ENCODE measurements around the gene ACVR1B. TPM values are rescaled to one million over a fixed set of nuclear protein-coding genes. Genes with fewer than 3 reads are reported as not detected.
A peak's percentile ranks its signal among the peaks of the same experiment; 100 is the strongest.

The ACVR1B gene
- total and polyA plus RNA-seq, 2 of the 8 experiments (the other 6 are each of a cell fraction or from before 2014, with no cell fraction given), result 16.0 to 19.2 TPM

- no peaks in the 10 kb centered on the region for H3K79me2 ChIP-seq (ENCODE audit: control insufficient read depth in 1 of 2, insufficient read depth in 2 of 2, low read length in 2 of 2)
- H4K8ac ChIP-seq (ENCODE audit: extremely low read depth, insufficient read depth, low read length), result no peak overlapping the region
- no peak overlapping the region for H3K27ac ChIP-seq (ENCODE audit: low read depth, low read length)
- no peaks in the 10 kb centered on the region; the same call in 1 of the 2 replicates for H3K23me2 ChIP-seq (ENCODE audit: low read depth, low read length)
- H3K79me1 ChIP-seq (ENCODE audit: low read depth, low read length), result no peaks in the 10 kb centered on the region
- H3K9me3 ChIP-seq (ENCODE audit: insufficient read depth in 2 of 2, low read depth in 1 of 2, low read length in 1 of 2), result no peaks in the 10 kb centered on the region
- ChIA-PET POLR2A (ENCODE audit: partially characterized antibody) (no interaction called here), CTCF (ENCODE audit: partially characterized antibody) (interaction anchor here (0.7 to 12.9 kb wide), 19 partner anchors 8 to 233 kb away, joined by 3 to 234 read pairs (median 5); partner anchors contain the start of genes ACVR1B, ACVRL1 and ATG101)
- no peak overlapping the region for H3K4me3 ChIP-seq (ENCODE audit: extremely low read depth in 1 of 4, insufficient read depth in 2 of 4, low read depth in 3 of 4, low read length in 4 of 4)
- H3K4me2 ChIP-seq (ENCODE audit: insufficient read depth in 1 of 2, low read depth in 2 of 2, low read length in 2 of 2), result no peak overlapping the region
- H3K23ac ChIP-seq (ENCODE audit: insufficient read length), result no peak overlapping the region
- no peaks in the 10 kb centered on the region for H4K20me1 ChIP-seq (replicated peaks in 1 of 2; ENCODE audit: control insufficient read depth in 1 of 2, insufficient read depth in 2 of 2, low read length in 2 of 2)
- H3K14ac ChIP-seq (ENCODE audit: insufficient read length), result no peak overlapping the region
- TF ChIP-seq BACH1 (IDR thresholded peaks at IDR 0.05; ENCODE audit: low read length), result no peak
- no peak for TF ChIP-seq JUND (IDR thresholded peaks at IDR 0.05; ENCODE audit: low read length)
- TF ChIP-seq FOSL1 (IDR thresholded peaks at IDR 0.05; ENCODE audit: insufficient read depth, low read depth, low read length), result no peak
- TF ChIP-seq RNF2 (IDR thresholded peaks at IDR 0.05; ENCODE audit: borderline replicate concordance, low read depth, low read length, missing control alignments, poor library complexity, severe bottlenecking), result no peak
- H3K27me3 ChIP-seq (replicated peaks in 1 of 4; ENCODE audit: control insufficient read depth in 3 of 4, extremely low read depth in 1 of 4, insufficient read depth in 3 of 4, low read length in 3 of 4), result peaks cover 0 to 8% (median 5%) of the 10 kb centered on the region in 4 experiments; a peak in 4 of 7 replicates
- no peak overlapping the region for H2BK12ac ChIP-seq (ENCODE audit: low read depth, low read length)
- 0 out of 2 replicates have a peak overlapping the region, but pooled peaks have one; percentile 83 for H2BK15ac ChIP-seq (ENCODE audit: low read length)
- no peak for DNase-seq (ENCODE audit: low read depth in 1 of 2, low spot score in 2 of 2)
- no peak overlapping the region for H4K91ac ChIP-seq (replicated peaks; ENCODE audit: insufficient read length, low read length)
- H3K4me1 ChIP-seq (replicated peaks in 1 of 4; ENCODE audit: control insufficient read depth in 3 of 4, insufficient read depth in 4 of 4, low read length in 3 of 4), result peaks cover 0 to 8% (median 4%) of the 10 kb centered on the region in 4 experiments; a peak in 6 of 7 replicates
- H2BK20ac ChIP-seq (ENCODE audit: low read length), result no peak overlapping the region
- H3K18ac ChIP-seq (ENCODE audit: extremely low read depth, low read length), result no peak overlapping the region
- H2AFZ ChIP-seq (ENCODE audit: low read length), result no peak overlapping the region
- no peaks in the 10 kb centered on the region for H3K36me3 ChIP-seq (ENCODE audit: control insufficient read depth in 2 of 4, insufficient read depth in 4 of 4, low read length in 3 of 4)
- no peak overlapping the region for H3K9ac ChIP-seq (replicated peaks in 1 of 4; ENCODE audit: extremely low read depth in 1 of 4, low read depth in 3 of 4, low read length in 3 of 4)
- no peak overlapping the region for H3K4ac ChIP-seq (replicated peaks; ENCODE audit: insufficient read length, low read depth, low read length)
- 95% methylated on average over 6 of the region's 8 CpGs; no CpG with 5 or more reads in 1 of the 2 experiments for WGBS, 2 experiments (ENCODE audit: extremely low coverage in 1 of 2, insufficient coverage in 1 of 2, insufficient read length in 1 of 2, insufficient replicate concordance in 2 of 2, low coverage in 1 of 2, low lambda C conversion rate in 2 of 2, missing lambda C conversion rate in 1 of 2)
- H4K5ac ChIP-seq (ENCODE audit: insufficient read length, low read depth, low read length), result no peak overlapping the region
- FAIRE-seq, result no peak
- no peak overlapping the region for H2AK5ac ChIP-seq (ENCODE audit: low read depth, low read length)
- H3K56ac ChIP-seq (replicated peaks; ENCODE audit: insufficient read length, low read depth, low read length), result no peak overlapping the region
- no peak overlapping the region for H2BK120ac ChIP-seq (replicated peaks; ENCODE audit: low read depth, low read length)
- H2BK5ac ChIP-seq (ENCODE audit: low read depth, low read length), result no peak overlapping the region
Observed at GRCh38 chr12:51926064-51926632, 25.4 kb upstream of the ACVR1B start.
